HG03565 (cell line): ENCODE data around the gene CAPN15.
"Not testable (repeated sequence)": the region's sequence is repeated elsewhere in the genome, so short reads cannot be mapped to it uniquely, and the experiment has no call there.

ENCODE experiments used
- ATAC-seq: cut with Tn5 transposase; IDR thresholded peaks from one replicate; pipeline ENCODE4 v1.9.1; 2021; ENCODE audit warnings: mild to moderate bottlenecking, moderate library complexity; ENCODE audit not compliant: unreplicated experiment

Gene CAPN15

GRCh38 chr16:505479-506245 is 21.9 kb upstream of the CAPN15 start:
- no peak for ATAC-seq

GRCh38 chr16:506246-506546 is 21.3 kb upstream of the CAPN15 start:
- no peak for ATAC-seq

DNA sequence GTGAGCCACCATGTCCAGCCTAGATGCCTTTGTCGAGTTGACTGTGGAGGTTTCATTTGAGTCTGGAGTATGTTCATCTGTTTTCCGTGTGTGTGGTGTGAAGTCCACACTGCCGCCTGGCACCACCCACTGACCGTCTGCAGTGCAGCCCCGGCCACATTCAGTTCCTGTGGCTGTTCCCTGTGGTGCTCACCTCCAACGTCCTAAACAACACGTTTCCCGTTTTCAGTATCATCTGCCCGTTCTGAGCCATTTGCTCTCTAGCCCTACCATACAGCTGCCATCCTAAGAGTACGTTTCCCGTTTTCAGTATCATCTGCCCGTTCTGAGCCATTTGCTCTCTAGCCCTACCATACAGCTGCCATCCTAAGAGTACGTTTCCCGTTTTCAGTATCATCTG is 20.0 kb upstream of the CAPN15 start:
- not testable (repeated sequence) for ATAC-seq

DNA sequence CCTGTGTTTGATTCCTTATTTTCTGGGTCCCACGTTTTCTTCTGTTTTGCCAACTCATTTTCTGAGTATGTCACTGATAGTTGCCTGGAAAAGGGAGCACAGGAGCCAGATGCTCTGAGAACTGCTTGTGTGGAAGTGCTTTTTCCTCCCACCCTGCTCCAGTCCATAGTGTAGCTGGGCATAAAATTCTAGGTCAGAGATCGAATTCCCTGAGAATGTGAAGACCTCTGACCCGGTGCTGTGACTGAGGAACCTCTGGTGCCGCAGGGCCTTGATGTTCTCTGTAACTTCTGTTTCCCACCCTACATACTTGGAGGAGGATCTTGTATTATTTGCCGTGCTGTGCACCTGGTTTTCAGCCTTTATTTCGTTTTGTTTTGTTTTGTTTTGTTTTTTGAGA is 19.5 kb upstream of the CAPN15 start:
- no peak for ATAC-seq

DNA sequence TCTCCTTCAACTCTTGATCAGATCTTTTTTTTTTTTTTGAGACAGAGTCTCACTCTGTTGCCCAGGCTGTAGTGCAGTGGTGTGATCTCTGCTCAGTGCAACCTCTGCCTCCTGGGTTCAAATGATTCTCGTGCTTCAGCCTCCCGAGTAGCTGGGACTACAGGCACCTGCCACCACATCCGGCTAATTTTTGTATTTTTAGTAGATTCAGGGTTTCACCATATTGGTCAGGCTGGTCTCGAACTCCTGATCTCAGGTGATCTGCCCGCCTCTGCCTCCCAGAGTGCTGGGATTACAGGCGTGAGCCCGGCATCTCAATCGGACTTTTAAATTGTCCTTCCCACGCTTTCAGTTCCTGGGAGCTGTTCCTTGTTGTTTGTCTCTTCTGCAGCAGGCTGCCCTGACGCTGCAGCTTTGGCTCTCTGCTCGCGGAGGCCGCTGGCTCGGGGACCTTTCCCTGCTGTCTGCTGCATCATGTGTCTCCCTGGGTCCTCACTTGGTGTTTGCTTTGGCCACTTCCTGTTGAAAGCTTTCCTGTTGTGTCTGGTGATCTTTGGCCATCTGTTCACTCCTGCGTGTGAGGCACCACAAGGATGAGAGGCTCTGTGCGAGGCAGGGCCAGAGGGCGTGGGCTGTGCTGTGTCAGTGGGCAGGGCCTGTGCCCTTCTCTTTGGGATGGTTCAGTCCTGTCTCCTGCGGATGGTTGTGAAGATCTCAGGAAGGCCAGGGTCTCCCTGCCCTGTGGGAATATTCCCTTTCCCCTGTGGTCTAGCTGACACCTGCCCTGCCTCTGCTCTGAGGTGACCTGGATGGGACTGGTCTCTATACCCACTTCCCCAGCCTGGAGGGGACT is 18.4 kb upstream of the CAPN15 start:
- no peak for ATAC-seq

DNA sequence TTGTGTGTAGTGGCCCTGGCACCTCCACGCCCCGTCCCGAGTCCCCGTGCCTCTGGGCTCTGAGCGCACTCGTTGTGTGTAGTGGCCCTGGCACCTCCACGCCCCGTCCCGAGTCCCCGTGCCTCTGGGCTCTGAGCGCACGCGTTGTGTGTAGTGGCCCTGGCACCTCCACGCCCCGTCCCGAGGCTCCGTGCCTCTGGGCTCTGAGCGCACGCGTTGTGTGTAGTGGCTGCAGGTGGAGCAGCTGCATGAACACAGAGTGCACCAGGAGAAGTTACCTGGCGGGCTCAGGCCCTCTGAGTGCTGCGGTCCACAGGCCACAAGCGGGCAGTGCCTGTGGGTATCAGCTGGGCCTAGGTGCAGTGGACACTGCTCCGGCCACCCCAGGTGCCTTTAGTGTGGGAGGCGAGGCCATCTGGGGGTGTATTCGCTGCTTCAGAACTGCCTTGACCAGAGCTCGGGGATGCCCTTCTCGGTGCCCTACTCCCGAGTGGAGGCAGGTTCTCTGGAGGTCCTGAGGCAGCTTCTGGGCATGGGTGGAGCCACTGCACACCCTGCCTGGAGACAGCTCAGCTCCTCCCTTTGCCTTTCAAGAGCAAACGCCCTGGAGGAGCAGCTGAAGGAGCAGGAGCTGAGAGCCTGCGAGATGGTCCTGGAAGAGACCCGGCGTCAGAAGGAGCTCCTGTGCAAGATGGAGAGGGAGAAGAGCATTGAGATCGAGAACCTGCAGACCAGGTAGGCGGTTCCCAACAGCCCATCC is 17.3 kb upstream of the CAPN15 start:
- no peak for ATAC-seq

- ATAC-seq, result no peak
Measured at GRCh38 chr16:512802-513201, 14.7 kb upstream of the CAPN15 start.

GRCh38 chr16:513950-514349 is 13.6 kb upstream of the CAPN15 start:
- no peak for ATAC-seq

DNA sequence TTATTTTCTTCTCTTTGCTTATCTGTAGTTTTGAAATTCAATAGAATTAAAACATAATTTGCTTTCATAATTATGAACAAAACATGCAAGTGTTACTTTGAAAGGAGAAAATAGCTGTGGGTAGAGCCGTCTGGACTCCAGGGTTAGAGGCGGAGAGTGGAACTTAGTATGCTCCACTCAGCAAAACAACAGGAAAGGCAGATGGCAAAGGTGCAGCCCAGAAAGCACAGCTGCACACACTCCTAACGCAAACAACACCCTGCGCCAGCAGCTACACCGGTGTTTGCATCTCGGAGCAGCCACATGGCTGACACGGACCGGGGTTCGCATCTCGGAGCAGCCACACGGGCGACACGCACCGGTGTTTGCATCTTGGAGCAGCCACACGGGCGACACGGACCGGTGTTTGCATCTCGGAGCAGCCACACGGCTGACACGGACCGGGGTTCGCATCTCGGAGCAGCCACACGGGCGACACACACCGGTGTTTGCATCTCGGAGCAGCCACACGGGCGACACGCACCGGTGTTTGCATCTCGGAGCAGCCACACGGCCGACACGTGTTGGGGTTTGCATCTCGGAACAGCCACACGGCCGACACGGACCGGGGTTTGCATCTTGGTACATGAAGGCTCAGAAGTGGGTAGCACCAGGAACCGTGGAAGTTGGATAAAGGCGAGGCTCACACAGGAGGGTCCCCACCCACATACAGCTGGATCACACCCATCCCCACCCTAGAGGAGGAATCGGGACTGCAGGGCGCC is 12.2 kb upstream of the CAPN15 start:
- ATAC-seq, result no peak

DNA sequence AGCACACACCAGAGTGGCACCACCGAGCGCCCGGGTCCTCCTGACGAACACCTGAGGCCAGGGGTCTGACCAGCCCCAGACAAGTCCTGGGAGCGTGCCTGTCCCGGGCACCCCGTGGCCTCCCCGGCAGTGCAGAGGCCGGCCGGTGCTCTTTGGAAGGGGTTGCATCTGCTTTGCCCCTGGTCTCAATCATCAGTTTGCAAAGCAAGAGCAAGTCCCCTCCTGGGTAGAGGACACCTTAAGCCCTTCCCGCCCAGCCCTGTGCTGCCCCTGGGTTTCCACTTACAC is 11.6 kb upstream of the CAPN15 start:
- ATAC-seq, result no peak

GRCh38 chr16:516301-516700 is 11.2 kb upstream of the CAPN15 start:
- no peak for ATAC-seq

- ATAC-seq, result no peak
Measured at GRCh38 chr16:518858-519257, 8.7 kb upstream of the CAPN15 start.

DNA sequence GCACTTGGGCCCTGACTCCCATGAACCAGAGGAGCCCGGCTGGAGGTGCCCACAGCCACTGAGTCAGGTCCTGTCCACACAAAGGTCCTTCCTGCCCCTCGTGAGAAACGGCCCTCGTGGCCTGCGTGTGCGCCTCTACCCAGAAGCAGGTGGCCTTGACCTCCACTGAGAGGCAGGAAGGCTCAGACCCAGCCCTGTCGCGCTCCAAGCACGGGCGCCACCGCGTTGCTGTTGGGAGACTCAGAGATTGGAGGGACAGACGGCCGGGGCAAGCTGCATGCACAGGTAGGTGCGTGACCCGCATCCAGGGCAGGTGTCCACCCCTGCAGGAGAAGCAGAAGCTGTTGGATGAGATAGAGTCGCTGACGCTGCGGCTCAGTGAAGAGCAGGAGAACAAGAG is 8.1 kb upstream of the CAPN15 start:
- ATAC-seq, result no peak

- ATAC-seq, result no peak
Measured at GRCh38 chr16:519841-520687, 7.4 kb upstream of the CAPN15 start.

DNA sequence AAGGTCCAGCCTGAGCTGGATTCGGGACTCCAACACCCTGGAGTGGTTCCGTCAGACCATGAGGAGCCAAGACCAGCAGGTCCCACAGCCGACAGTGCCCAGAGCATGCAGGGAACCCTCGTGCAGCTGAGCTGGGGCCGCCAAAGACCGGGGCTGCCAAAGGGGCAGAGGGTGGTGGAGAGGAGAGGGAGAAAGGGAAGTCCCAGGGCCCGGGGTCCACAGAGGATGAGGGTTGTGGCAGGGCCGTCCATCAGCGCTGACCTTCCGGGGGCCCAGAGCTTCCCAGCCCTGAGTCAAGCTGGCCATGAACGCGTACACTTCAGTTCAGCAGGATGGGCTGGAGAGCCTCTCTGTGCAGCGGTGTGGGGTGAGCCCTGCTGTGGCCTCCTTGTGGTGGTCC is 6.7 kb upstream of the CAPN15 start:
- ATAC-seq, result no peak

DNA sequence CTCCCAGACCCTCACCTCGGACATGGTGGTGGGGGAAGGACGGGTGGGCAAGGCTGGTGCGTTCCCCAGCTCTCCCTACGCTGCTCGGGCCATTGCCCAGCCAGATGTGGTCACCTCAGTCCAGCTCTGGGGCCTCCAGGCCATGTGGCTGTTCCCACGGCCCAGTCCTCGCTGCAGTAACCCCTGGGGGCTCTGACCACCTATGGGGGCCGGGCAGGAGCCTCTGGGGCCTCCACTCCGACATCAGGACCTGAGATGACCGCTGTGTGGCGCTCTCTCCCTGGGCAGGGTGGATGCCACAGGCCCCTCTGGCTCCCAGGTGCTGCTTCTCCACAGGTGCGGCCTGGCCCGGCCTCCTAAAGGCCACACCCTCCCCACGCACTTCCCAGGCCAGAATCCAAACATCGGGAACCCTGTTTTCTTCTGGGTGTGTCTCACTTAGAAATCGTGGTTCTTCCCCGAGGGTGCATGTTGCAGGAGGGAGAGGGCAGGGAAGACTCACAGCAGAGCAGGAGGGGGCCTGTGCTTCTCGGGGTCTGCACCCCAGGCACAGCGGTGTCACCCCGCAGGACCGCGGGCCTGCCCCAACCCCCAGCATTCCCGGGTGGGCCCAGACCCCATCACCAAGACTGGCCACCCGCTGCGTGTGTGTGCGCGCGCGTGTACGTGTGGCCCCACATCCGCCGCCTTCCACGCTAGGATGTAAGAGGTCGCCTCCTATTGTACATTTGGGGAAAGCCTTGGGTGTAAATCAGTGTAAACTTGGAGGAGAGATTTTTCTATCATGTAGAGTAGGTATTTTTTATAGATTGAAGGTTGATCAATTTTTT is 5.9 kb upstream of the CAPN15 start:
- no peak for ATAC-seq

DNA sequence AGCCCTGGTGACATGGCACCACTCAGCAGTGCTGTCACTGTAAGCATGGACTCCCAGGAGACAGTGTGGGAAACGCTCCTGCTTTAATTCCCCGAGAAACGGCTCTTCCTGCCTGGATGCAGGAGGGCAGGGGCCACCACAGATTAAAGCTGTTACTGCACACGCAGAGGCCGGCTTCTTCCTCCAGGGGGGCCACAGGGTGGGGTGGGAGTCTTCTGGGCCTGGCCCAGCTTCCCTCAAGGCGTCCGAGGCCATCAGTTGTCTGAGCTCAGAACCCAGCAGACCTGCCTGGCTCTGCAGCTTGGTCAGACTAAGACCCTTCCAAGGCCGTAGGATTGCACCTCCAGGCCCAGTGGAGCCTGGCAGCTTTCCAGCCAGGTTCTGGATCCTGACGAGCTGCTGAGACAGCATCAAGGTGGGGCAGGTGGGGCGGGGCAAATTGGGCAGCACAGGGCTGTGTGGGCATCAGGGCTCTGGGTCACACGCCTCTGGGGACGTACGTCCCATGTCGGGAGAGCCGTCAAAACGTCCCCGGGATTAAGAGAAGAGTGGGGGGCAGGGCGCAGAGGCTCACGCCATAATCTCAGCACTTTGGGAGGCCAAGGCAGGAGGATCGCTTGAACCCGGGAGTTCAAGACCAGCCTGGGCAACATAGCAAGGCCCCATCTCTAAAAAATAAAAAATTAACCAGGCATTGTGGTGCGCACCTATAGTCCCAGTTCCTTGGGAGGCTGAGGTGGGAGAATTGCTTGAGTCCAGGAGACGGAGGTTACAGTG is 5.0 kb upstream of the CAPN15 start:
- ATAC-seq, result no peak

DNA sequence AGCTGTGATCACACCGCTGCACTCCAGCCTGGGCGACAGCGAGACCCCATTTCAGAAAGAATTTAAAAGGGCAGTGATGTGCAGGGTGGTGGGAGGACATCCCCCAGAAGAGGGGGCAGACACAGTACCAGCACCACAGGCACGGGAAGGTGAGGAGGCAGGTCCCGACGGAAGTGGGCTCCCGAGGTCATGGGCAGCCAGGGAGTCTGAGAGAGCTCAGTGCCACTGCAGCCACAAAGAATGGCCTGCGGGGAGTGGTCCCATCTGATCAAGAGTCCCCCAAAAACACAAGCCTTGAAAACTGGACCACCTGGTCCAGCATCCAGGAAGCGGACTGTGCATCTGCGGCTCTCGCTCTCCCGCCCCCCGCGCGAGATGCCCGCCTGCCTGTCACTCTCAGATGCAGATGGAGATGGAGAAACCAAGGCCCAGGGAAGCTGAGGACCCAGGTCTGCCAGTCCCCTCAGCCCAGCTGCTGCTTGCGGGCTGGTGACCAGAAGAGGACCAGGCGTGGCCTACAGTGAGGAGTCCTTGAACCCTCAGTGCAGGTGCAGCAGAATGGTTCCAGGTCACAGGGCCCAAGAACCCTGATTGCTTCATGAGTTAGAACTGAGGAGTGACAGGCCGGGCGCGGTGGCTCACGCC is 4.3 kb upstream of the CAPN15 start:
- ATAC-seq, result no peak
